GM21515 (cell line): ENCODE results near the gene MFAP2.

Source experiments
- ATAC-seq: cut with Tn5 transposase; IDR thresholded peaks from one replicate; pipeline ENCODE4 v1.9.1; 2021; ENCODE audit not compliant: unreplicated experiment

Gene MFAP2

GRCh38 chr1:17008208-17008855 is 27.9 kb upstream of the MFAP2 start:
- no peak for ATAC-seq

GRCh38 chr1:17007121-17007520 is 26.7 kb upstream of the MFAP2 start:
- no peak for ATAC-seq

GRCh38 chr1:17005365-17005740 is 24.9 kb upstream of the MFAP2 start:
- no peak for ATAC-seq

- ATAC-seq, result no peak
Measured at GRCh38 chr1:17004466-17005364, 24.3 kb upstream of the MFAP2 start.

GRCh38 chr1:17002524-17002902 is 22.1 kb upstream of the MFAP2 start:
- ATAC-seq, result no peak

GRCh38 chr1:17001760-17002523 is 21.5 kb upstream of the MFAP2 start:
- no peak for ATAC-seq

GRCh38 chr1:16999863-17000262 is 19.4 kb upstream of the MFAP2 start:
- no peak for ATAC-seq

GRCh38 chr1:16998589-16998988 is 18.2 kb upstream of the MFAP2 start:
- ATAC-seq, result no peak

- no peak for ATAC-seq
Measured at GRCh38 chr1:16996845-16997244, 16.4 kb upstream of the MFAP2 start.

GRCh38 chr1:16993521-16994038 is 13.2 kb upstream of the MFAP2 start:
- no peak for ATAC-seq

- no peak for ATAC-seq
Measured at GRCh38 chr1:16992675-16993074, 12.3 kb upstream of the MFAP2 start.

- ATAC-seq, result no peak
Measured at GRCh38 chr1:16992102-16992501, 11.7 kb upstream of the MFAP2 start.

GRCh38 chr1:16991571-16991970 is 11.2 kb upstream of the MFAP2 start:
- no peak for ATAC-seq

GRCh38 chr1:16989676-16990391 is 9.4 kb upstream of the MFAP2 start:
- no peak for ATAC-seq

GRCh38 chr1:16988210-16988609 is 7.8 kb upstream of the MFAP2 start:
- no peak for ATAC-seq

- no peak for ATAC-seq
Measured at GRCh38 chr1:16986962-16987361, 6.5 kb upstream of the MFAP2 start.

GRCh38 chr1:16986560-16986959 is 6.1 kb upstream of the MFAP2 start:
- no peak for ATAC-seq

GRCh38 chr1:16986113-16986512 is 5.7 kb upstream of the MFAP2 start:
- no peak for ATAC-seq

- ATAC-seq, result no peak
Measured at GRCh38 chr1:16984717-16985116, 4.3 kb upstream of the MFAP2 start.

- no peak for ATAC-seq
Measured at GRCh38 chr1:16983649-16984048, 3.2 kb upstream of the MFAP2 start.

GRCh38 chr1:16982902-16983301 is 2.5 kb upstream of the MFAP2 start:
- no peak for ATAC-seq
